Medulla oblongata (tissue), 1 donor: Measurements from ENCODE around the gene BAX.

Source experiments
- DNase-seq: peaks from one replicate; pipeline ENCODE4 v3.0.0-alpha.2; 2015; ENCODE audit errors: extremely low spot score

The BAX gene

DNA sequence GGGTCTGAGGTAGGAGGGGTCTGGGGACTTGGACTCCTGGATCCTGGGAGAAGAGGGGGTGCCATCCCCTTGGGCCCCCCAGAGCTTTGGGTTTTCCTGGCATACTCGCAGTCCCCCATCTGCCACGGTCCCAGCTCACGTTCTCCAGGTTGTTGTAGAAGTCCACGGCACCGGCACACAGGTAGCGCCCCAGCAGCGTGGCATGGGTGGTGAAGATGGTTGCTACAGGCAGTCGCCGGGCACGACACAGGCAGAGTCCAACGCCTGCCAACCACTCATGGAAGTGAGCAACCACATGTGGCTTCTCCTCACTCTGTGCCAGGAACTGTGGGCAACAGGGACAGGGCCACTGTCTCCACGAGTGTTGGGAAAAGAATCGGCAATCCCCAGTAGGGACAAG is 31.0 kb downstream of the BAX start:
- no peak for DNase-seq

DNA sequence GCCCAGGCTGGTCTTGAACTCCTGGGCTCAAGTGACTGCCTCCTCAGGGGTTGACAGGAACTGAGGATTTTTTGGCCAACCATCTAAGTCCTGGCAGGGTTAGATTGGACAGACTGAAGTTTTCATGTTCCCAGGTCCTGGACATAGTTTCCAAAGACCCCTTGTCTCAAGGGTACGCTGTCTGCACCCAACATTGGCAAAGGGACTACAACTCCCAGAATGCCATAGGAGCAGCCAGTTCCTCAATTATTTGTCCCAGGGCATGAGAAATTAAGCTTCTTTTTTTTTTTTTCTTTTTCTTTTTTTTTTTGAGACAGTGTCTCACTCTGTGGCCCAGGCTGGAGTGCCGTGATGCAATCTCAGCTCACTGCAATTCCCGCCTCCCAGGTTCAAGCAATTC is 31.5 kb downstream of the BAX start:
- no peak for DNase-seq

DNA sequence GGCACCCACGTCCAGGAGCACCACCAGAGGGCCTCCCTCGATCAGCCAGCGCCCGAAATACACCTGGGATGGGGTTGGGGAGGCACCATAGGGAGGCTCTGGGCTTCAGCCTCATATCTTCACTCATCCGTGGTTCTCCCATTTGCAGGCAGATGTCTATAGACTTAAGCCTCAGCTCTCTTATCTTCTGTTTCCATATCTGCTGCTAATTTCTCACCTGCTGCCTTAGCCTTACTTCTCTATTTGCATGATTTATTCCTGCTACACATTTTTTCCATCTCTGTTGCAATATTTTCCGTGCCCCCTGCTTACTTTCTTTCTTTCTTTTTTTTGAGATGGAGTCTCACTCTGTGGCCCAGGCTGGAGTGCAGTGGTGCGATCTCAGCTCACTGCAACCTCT is 32.6 kb downstream of the BAX start:
- no peak for DNase-seq

GRCh38 chr19:48988286-48988685 is 33.6 kb downstream of the BAX start:
- DNase-seq = no peak

GRCh38 chr19:48988860-48989259 is 34.2 kb downstream of the BAX start:
- DNase-seq = no peak

GRCh38 chr19:48989701-48990291 is 35.1 kb downstream of the BAX start:
- peak; percentile 66 for DNase-seq

DNA sequence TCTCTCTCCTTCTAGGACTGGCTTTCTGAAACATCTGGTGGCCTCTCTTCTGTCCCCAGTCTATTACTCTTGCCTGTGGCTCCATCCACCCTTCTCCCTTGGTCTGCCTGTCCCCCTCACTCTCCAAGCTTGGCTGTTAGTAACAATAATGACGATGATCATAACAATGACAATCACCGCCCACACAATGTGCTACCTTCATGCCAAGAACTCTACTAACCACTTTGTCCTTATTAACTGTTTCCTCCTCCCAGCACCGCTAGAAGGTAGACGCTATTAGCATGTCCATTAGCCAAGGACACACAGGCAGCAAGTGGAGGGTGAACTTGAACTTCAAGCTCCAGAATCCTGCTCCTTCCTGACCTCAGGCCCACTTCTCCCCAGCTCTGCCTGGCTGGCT is 35.7 kb downstream of the BAX start:
- no peak for DNase-seq

DNA sequence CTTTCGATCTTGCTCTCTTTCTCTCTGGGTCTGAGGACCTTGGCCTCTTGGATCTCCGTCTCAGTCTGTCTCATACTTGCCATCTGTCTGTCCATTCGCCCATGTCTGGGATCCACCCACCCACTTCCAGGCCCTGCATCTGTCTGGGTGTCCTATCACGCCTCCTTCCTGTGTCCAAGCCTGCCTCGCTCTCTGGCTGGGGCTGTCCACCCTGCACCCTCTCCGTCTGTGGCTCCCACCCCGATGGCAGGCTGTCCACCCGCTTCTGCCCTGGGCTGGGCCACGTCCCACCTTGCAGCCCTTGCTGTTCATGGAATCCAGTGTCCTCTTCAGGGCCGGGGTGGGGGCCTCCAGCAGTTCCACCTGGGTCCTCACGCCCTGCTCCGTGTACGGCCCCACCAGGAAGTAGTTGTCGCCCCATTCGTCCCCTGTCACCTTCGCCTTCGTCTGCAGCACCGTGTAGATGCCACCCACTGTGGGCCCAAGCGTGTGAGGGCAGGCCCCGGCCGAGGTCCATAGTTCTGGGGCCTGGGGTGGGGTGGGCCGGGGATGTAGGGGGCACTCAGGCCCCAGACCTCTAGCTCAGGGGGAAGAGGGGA is 36.4 kb downstream of the BAX start:
- no peak for DNase-seq

DNA sequence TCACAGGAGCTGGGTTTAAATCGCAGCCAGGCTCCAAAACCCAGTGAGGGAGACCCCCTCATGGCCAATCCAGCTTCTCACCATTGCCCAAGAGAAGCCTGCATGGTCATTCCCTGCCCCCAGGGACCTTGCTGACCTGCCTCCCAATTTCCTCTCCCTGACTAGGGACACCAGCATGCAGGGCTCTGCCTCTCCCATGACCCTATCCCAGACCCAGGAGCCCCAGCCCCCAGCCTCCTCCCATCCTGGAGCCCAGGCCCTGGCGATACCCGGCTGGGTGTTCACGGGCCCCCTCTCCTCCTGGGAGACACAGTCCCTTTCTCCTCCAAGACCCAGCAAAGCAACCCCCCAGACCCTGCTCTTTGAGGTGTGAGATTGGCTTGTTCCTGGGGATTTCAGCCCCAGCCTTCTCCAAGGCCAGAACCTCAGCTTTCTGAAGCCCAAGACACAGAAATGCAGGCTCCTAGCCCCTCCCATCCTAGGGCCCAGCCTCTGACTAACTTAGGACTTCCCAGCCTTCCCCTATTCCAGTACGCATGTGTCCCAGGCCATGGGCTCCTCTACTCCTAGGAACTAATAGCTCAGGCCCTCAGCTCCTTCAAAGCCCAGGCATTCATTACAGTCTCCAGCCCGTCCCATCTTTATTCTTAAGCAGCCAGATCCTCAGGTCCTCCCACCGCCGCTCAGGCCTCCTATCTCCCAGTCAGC is 37.4 kb downstream of the BAX start:
- peak; percentile 62 for DNase-seq

- peak; percentile 38 for DNase-seq
Measured at GRCh38 chr19:48992581-48993174, 38.0 kb downstream of the BAX start.

- peak; percentile 100 for DNase-seq
Measured at GRCh38 chr19:48993175-48994034, 38.7 kb downstream of the BAX start, which contains the start of the genes GYS1 and RUVBL2. GYS1 (minus strand) TSS chr19:48993309; CDS start chr19:48993112, 197 bp downstream. RUVBL2 (plus strand) TSS chr19:48993887; CDS start chr19:48993912, 25 bp downstream.

DNA sequence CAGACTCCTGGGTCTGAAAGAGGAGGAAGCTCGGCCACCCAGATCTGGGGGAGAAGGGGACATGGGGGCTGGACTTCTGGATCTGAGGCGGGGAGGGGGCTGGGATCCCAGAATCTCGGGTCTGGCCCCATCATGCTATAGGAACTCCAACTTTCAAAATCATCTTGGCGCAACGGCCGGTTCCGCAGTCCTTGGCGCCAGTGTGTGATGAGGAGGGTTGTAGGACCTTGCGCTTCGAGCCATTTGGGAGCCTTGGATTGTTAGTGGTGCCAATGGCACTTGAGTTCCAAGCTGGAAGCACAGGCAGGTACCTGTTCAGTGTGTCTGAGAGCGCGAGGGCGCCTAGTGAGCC is 39.3 kb downstream of the BAX start:
- no peak for DNase-seq

- DNase-seq = no peak
Measured at GRCh38 chr19:48997972-48998371, 43.3 kb downstream of the BAX start.

DNA sequence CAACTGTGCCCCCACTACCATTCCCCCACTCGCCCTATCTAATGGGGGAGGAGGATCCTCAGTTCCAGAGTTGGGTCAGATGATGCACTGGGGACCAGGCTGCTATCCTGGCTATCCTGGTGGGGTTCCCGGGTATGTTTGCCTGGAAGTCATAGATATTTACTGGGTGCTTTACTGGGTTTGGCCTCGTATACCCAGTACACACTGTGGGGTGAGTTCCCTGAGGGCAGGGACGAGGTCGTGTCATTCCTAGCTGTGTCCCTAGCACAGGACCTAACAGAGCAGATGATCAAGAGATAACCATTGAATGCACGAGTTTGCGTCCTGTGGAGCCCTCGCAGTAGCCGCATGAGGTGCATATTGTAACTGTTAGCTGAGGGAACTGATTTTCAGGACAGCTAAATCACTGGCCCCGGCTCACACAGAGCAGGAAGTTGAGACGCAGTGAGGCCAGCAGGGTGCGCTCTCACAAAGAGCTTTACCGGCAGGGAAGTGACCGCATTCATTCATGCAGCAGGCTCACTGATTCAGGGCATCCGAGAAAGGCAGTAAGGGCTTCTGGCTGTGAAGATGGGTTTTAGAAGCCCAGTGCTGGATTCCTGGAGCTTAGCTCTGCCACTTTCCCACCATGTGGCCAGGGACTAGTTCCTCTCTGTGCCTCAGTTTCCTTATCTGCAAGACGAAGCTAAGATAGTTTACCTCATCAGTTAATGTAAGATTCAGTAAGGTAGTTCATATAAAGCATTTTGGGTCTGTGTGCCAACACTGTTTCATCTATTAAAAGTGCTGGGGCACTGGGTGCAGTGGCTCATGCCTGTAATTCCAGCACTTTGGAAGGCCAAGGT is 45.0 kb downstream of the BAX start:
- DNase-seq = no peak

DNA sequence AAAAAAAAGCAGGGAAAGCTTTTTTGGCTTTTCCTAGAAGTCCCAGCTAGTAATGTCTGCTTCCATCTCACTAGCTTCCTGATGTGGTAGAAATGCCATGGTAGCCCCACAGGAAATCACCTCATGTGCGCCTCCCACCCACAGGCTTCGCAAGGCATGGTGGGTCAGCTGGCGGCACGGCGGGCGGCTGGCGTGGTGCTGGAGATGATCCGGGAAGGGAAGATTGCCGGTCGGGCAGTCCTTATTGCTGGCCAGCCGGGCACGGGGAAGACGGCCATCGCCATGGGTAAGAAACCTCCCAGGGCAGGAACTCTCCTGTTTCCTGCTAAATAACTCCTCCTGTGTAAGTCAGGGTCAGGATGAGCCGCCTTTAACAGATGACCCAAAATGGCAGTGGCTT is 49.5 kb downstream of the BAX start:
- no peak for DNase-seq

DNA sequence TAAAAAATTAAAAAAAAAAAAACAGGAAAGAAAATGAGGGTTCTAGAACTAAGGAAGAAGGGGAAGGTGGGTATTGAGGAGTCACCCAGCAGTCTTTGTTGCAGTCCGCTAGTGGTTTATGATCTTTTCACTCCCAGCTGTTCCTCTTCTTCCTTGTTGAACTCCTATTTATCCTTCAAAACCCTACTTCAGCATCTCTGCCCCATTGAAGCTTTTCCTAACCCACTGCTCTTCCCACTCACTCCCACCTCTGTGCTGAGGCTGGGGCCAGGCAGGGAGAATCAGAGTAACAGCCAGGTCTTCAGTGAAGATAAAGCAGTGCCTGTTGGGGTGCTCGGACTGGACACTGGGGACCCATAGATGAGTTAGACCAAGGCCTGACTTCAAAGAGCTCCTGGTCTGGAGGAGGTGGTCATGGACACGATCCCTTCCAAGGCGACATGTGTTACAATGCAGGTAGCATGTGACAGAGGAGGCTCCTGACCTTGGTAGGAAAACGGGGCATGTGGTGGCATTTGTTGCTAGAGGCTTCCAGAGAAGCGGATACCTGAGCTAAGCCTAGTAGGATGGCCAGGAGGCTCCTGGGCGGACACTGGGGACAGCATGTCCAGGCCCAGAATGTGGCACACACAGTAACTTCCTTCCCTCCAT is 50.4 kb downstream of the BAX start:
- no peak for DNase-seq

DNA sequence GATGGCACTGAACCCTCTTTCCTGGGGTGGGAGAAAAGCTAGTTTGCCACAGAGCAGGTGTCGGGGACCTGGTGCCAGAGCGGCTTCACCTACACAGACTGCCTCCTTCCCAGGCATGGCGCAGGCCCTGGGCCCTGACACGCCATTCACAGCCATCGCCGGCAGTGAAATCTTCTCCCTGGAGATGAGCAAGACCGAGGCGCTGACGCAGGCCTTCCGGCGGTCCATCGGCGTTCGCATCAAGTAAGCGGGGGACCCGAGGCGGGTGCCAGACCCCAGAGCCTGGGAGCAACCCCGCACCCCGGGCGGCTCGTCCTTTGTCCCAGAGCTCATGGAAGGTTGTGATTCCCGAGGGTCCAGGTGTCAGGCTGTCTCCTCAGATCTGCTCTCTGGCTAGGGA is 52.2 kb downstream of the BAX start:
- no peak for DNase-seq

DNA sequence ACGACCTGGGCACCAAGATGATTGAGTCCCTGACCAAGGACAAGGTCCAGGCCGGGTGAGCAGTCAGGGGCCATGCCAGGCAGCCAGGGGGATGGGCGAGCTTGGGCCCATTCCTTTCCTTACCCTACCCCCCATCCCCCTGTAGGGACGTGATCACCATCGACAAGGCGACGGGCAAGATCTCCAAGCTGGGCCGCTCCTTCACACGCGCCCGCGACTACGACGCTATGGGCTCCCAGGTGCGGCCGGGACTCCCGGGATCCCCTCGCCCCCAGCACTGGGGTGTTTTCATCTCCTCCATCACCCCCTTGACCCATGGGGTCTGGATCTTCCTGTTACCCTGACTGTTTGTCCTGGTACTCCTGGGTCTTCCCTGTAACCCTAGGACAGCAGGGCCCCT is 55.2 kb downstream of the BAX start:
- no peak for DNase-seq

DNA sequence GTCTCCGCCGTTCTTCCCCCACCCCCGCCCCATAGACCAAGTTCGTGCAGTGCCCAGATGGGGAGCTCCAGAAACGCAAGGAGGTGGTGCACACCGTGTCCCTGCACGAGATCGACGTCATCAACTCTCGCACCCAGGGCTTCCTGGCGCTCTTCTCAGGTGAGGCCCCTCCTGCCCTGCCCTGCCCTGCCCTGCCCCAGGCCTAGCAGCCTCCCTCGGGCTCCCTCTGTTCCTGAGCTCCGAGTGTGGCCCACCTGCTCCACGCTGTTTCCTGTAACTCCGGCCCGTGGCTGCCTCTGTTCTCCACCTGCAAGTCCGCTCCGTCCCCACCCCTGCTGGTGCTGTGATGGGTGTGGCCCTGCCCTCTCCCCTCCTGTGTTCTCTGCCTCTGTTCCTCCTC is 55.8 kb downstream of the BAX start:
- DNase-seq = no peak

DNA sequence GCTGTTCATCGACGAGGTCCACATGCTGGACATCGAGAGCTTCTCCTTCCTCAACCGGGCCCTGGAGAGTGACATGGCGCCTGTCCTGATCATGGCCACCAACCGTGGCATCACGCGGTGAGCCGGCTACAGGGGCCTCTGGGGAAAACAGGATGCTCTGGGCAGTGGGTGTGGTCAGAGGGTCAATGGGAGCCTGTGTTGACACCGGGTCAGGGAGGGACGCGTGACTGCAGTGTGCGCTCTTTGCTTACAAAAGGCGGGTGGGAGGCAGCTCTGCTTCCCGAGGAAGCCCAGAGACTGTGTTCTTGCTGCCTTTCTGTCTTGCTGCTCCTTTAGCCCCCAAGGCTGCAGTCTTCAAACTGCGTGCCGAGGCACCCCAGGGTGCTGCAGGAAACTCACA is 56.5 kb downstream of the BAX start:
- no peak for DNase-seq
